Duodenal mucosa (tissue), 2 donors: ENCODE data around the gene CBY1.

Experiments used
- H3K27ac ChIP-seq: one replicate; pipeline ENCODE4 v1.7.0; 2013; ENCODE audit warnings: low read depth, low read length
- H3K27me3 ChIP-seq, 2 donors: one replicate each; pipeline ENCODE4 v1.7.0; 2013; ENCODE audit warnings: low read length in 2 of 2, control low read depth in 1 of 2; ENCODE audit not compliant: insufficient read depth in 2 of 2, control insufficient read depth in 1 of 2
- H3K36me3 ChIP-seq, 2 donors: one replicate each; pipeline ENCODE4 v1.7.0; 2013; ENCODE audit warnings: low read length in 2 of 2, control low read depth in 1 of 2; ENCODE audit not compliant: insufficient read depth in 2 of 2, control insufficient read depth in 1 of 2
- H3K4me1 ChIP-seq, 2 donors: one replicate each; pipeline ENCODE4 v1.7.0; 2013; ENCODE audit warnings: low read length in 2 of 2, control low read depth in 1 of 2; ENCODE audit not compliant: insufficient read depth in 2 of 2, control insufficient read depth in 1 of 2
- H3K4me3 ChIP-seq, 2 donors: one replicate each; pipeline ENCODE4 v1.7.0; 2013; ENCODE audit warnings: low read length in 2 of 2, low read depth in 1 of 2
- H3K9ac ChIP-seq, 2 donors: one replicate each; pipeline ENCODE4 v1.7.0; 2013; ENCODE audit warnings: low read length in 2 of 2, low read depth in 1 of 2
- H3K9me3 ChIP-seq, 2 donors: one replicate each; pipeline ENCODE4 v1.7.0; 2013; ENCODE audit warnings: low read length in 2 of 2, control low read depth in 1 of 2; ENCODE audit not compliant: control insufficient read depth in 1 of 2

CBY1 gene

GRCh38 chr22:38684895-38685294 is 28.5 kb downstream of the CBY1 start:
- peaks cover 34 to 58% of the 10 kb centered on the region in 2 donors for H3K36me3 ChIP-seq
- H3K9ac ChIP-seq, result no peak overlapping the region
- no peak overlapping the region for H3K27ac ChIP-seq
- no peak overlapping the region for H3K4me3 ChIP-seq
- H3K27me3 ChIP-seq, result no peaks in the 10 kb centered on the region
- peaks cover 8 to 17% of the 10 kb centered on the region in 2 donors for H3K4me1 ChIP-seq
- H3K9me3 ChIP-seq, result no peaks in the 10 kb centered on the region

GRCh38 chr22:38685761-38686160 is 29.3 kb downstream of the CBY1 start:
- peaks cover 34 to 58% of the 10 kb centered on the region in 2 donors for H3K36me3 ChIP-seq
- H3K27ac ChIP-seq, result no peak overlapping the region
- no peak overlapping the region for H3K4me3 ChIP-seq
- no peak overlapping the region for H3K9ac ChIP-seq
- H3K9me3 ChIP-seq, result no peaks in the 10 kb centered on the region
- peaks cover 8 to 17% of the 10 kb centered on the region in 2 donors for H3K4me1 ChIP-seq
- H3K27me3 ChIP-seq, result no peaks in the 10 kb centered on the region

GRCh38 chr22:38689651-38690050 is 33.2 kb downstream of the CBY1 start:
- peaks cover 34 to 49% of the 10 kb centered on the region in 2 donors for H3K36me3 ChIP-seq
- no peak overlapping the region for H3K4me3 ChIP-seq
- no peak overlapping the region for H3K27ac ChIP-seq
- no peaks in the 10 kb centered on the region for H3K27me3 ChIP-seq
- no peaks in the 10 kb centered on the region for H3K9me3 ChIP-seq
- H3K9ac ChIP-seq, result no peak overlapping the region
- peaks cover 11 to 27% of the 10 kb centered on the region in 2 donors for H3K4me1 ChIP-seq

GRCh38 chr22:38694049-38694448 is 37.6 kb downstream of the CBY1 start:
- Histone ChIP-seq H3K4me3 (peak overlapping the region in 1 of 2 donors; percentile 26), H3K9me3 (no peaks in the 10 kb centered on the region), H3K4me1 (peaks cover 40 to 59% of the 10 kb centered on the region in 2 donors), H3K27me3 (no peaks in the 10 kb centered on the region), H3K27ac (peak overlapping the region; percentile 82), H3K9ac (peak overlapping the region in 1 of 2 donors; percentile 45), H3K36me3 (peaks cover 4 to 9% of the 10 kb centered on the region in 2 donors)

- H3K36me3 ChIP-seq, result peaks cover 0 to 6% of the 10 kb centered on the region in 2 donors
- peak overlapping the region in 1 of 2 donors; percentile 31 for H3K9ac ChIP-seq
- H3K27me3 ChIP-seq, result no peaks in the 10 kb centered on the region
- H3K4me1 ChIP-seq, result peaks cover 49 to 60% of the 10 kb centered on the region in 2 donors
- no peaks in the 10 kb centered on the region for H3K9me3 ChIP-seq
- H3K4me3 ChIP-seq, result no peak overlapping the region
- no peak overlapping the region for H3K27ac ChIP-seq
Measured at GRCh38 chr22:38694940-38695339, 38.5 kb downstream of the CBY1 start.

- Histone ChIP-seq H3K27me3 (no peaks in the 10 kb centered on the region), H3K4me1 (peaks cover 54 to 64% of the 10 kb centered on the region in 2 donors), H3K36me3 (peaks cover 0 to 3% of the 10 kb centered on the region in 2 donors), H3K27ac (peak overlapping the region; percentile 26), H3K9me3 (no peaks in the 10 kb centered on the region), H3K4me3 (peak overlapping the region in 1 of 2 donors; percentile 65), H3K9ac (peak overlapping the region; percentile 39 to 48)
Measured at GRCh38 chr22:38696606-38697424, 40.4 kb downstream of the CBY1 start.

GRCh38 chr22:38697425-38698089 is 41.1 kb downstream of the CBY1 start:
- Histone ChIP-seq H3K4me1 (peaks cover 54 to 64% of the 10 kb centered on the region in 2 donors), H3K4me3 (peak overlapping the region; percentile 65 to 75), H3K9me3 (no peaks in the 10 kb centered on the region), H3K9ac (peak overlapping the region; percentile 39 to 48), H3K27ac (peak overlapping the region; percentile 15), H3K36me3 (no peaks in the 10 kb centered on the region), H3K27me3 (no peaks in the 10 kb centered on the region)

GRCh38 chr22:38698407-38699094 is 42.1 kb downstream of the CBY1 start:
- Histone ChIP-seq H3K27ac (peak overlapping the region; percentile 97), H3K4me1 (peaks cover 48 to 56% of the 10 kb centered on the region in 2 donors), H3K9me3 (no peaks in the 10 kb centered on the region), H3K36me3 (no peaks in the 10 kb centered on the region), H3K4me3 (peak overlapping the region; percentile 65 to 75), H3K27me3 (no peaks in the 10 kb centered on the region), H3K9ac (peak overlapping the region; percentile 88 to 98)

- no peaks in the 10 kb centered on the region for H3K9me3 ChIP-seq
- H3K9ac ChIP-seq, result peak overlapping the region; percentile 88 to 98
- peak overlapping the region; percentile 97 for H3K27ac ChIP-seq
- H3K36me3 ChIP-seq, result no peaks in the 10 kb centered on the region
- peak overlapping the region; percentile 65 to 75 for H3K4me3 ChIP-seq
- H3K27me3 ChIP-seq, result no peaks in the 10 kb centered on the region
- H3K4me1 ChIP-seq, result peaks cover 43 to 50% of the 10 kb centered on the region in 2 donors
Measured at GRCh38 chr22:38699143-38699542, 42.7 kb downstream of the CBY1 start.
